Stimulated activated CD4-positive, alpha-beta T cell treated with anti-CD3 and anti-CD28 coated beads, Interleukin-15, amount 100 ng/mL, for 48 hours (primary cell): Measurements from ENCODE around the gene FSTL4.
A peak's percentile ranks its signal among the peaks of the same experiment; 100 is the strongest.

Experiments used
- DNase-seq, 2 donors: peaks; one replicate each; pipeline ENCODE4 v3.0.0-alpha.2; 2020; ENCODE audit warnings: low read depth in 2 of 2

Gene FSTL4

DNA sequence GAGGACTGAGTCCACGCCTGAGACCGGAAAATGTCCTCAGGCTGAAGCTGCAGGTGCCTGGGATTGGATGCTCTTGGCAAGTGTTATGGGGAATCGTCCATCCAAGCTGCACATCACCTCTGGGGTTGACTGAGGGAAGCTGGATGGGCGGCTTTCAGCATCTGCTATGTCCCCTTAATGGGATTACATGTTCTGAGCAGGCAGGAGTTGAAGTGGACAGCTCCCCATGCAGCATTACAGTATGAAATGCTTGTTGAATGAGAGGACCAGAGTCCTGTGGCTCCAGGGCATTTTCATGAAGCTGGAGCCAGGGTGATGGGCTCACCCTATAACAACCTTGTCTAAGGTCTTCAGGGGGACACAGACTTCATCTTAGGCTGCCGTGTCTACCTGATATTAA is 289.6 kb downstream of the FSTL4 start:
- DNase-seq: no peak

DNA sequence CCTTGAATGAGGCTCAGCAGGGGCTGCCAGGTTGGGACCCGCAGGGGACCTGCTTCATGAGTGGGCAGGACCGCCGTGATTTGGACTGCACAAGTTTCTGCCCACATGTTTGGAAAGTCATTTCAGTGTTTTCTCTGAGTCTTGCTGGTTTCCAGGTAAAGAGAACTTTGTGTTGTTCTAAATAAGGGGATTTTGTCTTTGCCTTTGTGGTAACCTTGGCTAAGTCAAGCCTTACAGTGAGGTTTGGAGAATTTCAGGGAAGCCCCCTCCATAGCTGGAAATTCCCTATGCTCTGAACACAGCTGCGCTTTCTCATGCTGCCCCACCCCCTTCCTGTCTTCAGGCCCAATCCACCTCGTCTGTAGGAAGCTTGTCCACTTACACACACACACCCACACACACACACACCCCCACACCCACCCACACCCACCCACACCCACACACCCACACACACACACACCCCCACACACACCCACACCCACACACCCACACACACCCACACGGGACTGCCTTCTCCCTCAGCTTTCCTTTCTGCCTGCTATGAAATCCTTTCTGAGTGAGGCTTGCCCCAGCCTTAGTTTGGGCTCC is 290.4 kb downstream of the FSTL4 start:
- DNase-seq: peak; percentile 17 to 33

DNA sequence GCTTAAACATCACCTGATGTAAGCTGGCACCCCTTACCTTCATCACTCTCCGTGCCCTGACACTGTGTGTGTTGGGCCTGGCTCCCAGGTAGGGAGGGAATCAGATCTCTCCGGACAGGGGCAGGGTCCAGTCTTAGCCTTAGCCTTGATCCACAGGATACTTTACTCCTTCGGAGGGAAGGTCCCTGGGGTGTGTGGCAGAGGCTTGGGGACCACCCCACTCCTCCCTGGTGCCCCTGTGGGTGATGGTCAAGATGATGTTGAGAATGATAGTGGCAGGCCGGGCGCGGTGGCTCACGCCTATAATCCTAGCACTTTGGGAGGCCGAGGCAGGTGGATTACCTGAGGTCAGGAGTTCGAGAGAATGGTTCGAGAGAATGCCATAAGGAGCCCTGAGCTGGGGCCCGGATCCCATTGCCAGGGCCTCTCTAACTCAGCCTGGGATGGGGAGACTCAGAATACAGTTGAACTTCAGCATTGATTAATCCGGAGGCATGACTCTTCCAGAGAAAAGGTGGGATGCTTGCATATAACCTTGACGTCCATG is 291.0 kb downstream of the FSTL4 start:
- DNase-seq: no peak

DNA sequence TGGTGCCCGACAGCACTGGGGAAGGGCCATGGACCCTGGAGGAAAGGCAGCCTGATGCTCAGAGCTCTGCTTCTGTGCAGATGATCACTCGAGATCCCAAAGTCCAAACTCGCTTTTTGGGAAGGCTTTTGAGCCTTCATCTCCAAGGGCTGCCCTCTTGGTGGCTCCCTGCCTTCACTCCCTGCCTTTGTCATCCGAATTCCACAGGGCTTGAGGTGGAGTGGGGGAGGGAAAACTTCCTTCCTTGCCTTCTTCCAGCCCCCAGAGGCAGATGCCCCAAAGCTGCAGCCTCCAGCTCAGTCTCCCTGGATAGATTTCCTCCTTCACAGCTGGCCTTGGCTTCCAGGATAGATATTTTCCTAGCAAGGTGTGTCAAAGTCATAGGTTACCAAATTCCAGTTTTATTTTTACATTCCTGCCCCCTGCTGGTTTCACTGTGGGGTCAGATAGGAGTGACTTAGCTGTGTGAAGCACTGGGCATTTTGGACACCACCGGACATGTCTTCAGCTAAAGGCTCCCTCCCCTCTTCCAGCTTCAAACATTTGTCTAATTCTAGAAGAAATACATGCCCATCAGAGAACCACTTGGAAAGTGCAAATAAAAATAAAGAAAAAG is 292.3 kb downstream of the FSTL4 start:
- DNase-seq: no peak

DNA sequence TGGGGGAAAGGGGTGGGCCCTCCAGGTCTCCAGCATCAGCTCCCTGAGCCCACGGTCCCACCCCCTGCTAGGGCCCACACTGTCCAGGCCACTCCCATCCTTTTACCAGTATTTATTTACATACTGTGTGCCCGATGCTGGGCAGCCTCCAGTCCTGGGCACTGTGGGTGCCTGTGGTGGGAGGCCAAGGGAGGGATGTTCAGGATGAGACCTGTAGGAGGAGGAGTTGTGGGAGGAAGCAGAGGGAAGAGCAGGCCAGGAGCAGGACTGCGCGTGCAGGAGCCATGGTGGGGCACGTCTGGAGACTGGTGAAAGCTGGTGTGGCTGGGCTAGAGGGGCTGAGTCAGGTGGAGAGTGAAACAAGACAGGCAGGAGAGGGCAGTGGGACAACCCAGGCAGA is 293.1 kb downstream of the FSTL4 start:
- DNase-seq: no peak

DNA sequence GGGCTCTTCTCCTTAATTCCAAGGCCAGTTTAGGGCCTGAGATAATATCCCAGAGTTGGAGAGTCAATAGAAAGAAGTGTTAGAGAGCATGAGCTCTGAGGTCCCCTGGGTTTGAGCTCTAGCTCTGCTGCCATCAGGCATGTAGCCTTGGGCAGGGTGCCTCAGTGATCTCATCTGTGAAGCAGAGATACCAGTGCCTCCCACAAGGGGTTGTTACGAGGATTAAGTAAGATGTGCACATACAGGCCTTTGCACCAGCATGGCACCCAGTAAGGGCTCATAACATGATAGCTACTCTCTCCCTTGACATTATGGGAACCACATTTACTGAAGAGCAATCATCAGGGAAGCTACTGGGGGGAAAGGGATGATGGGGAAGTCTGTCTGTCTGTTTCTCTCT is 294.8 kb downstream of the FSTL4 start:
- no peak for DNase-seq

DNA sequence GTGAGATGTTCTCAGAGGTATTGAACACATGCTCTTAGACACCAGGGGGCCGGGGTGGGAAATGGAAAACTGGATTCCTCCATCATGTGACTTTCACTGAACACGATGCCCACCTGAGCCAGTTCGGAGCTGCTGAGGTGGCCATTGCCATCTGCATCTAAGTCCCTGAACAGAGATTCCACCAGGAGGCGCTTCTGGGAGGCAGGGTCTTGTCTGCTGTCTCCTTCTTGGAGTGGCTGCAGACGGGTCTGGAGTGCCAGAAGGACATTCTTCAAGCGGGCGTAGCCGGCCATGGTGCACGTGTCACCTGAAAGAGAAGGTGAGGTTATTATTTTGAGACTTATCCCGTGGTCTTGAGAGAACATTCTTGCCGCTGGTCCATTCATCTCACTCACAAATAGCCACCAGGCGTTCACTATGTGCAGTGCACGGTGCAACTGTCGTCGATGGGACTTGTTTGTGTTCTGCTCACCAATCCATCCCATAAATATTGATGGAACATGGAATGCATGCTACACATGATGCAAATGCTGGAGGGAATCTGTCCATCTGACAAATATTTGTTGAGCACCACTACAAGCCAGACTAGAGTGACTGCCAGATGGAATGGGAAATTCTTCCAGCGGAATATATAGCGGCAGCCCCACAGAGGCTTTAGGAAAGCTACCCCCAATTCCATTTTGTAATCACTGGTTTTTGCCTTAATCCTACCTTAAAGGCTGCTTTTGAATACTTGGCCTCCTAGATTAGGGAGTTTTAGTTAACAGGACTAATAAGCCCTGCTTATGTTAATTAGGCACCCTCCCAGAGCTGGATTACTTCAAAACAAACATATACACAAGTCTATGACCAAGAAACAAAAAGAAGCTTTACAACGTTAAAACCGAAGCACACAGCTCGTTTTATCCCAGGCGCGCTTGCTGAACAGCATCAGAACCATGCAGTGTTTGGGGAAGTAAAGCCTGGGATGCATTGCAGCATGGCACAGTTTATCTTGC is 295.7 kb downstream of the FSTL4 start:
- no peak for DNase-seq

DNA sequence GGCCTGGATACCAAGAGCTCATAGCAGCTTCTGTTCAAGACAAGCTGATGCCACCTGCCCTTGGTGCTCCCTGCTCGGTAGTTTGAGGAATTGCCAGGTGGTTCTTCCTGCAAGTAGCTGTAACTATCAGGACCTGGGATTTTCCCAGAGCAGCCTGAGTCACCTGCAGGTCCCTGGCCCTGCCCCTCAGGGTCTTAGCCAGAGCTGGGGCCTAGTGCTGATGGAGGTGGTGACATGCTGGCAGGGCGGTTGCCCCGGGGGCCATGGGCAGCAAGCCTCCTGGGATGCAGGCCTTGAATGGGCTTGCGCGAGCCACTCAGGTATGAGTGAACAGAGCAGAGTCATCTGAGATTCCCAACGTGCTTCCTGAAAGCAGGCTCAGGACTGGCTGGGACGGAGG is 298.3 kb downstream of the FSTL4 start:
- DNase-seq: no peak

DNA sequence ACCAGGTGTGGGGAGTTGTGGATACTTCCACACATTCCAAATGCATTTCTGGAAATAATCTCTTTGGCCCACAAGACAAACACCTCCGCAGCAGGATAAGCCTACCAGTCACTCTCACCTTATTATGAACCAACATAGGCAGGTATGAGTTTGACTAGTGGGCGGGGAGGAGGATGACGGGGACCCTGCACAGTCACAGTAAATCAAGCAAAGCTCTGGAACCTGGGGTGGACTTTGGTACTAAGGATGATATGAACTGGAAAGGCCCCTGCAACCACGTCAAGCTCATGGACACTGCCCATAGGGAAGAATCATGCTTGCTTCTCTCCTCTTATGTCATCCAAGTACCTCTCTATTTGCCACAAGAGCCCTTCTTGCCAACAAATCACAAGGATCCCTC is 301.2 kb downstream of the FSTL4 start:
- no peak for DNase-seq

DNA sequence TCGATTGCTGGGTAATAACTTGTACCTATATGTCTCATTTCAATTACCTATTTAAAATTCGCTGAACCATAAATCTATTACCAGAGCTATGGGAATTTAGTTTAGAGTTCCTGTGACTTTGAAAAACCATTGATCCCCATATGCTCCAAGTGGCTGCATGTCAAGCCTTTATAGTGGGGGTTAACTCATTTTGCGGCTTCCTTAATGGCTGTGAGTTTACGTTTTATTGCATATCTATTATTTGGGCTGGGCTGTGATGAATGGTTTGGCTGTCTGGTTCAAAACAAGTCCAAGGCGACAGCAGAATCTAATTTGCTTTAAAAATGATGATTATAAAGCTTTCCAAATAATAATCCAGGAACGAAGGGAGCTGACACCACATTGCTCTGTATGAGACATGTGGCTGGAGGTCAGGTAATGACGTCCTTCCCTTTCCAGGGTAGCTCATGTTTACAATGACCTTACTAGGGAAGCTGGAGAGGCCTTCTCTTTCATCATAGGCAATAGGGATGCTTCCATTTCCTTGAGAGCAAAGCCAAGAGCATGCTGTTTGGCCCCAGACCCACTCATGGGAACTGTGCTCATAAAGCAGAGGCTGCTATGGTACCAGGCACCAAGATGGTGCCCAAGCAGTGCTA is 302.2 kb downstream of the FSTL4 start:
- no peak for DNase-seq

DNA sequence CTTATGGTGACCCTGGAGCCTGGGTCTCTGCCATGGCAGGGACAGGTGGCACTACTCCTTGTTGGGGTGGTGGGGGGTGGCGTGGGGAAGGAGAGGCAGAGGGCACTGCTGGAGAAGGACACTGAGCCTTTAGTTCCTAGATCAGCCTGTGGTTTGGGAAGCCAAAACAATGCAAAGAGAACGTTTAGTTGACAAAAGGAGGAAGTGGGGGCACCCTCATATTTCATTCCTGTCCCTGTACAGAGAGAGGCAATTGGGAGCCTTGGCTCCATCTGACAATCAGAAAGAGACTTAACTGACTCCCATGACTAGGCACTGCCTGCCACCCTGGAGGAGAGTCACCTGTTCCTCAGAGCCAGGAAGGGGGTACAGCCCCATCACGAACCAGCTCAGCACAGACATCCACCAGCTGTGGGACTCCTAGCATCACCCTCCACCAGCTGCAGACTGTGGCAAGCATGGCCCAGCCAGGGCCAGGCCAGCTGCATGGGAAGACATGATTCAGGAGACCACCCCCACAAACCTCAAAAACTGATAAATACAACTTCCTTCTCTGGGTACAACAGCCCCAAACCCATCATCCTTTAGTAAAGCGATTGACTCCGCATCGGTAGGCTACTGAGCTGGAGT is 303.1 kb downstream of the FSTL4 start:
- DNase-seq: no peak

DNA sequence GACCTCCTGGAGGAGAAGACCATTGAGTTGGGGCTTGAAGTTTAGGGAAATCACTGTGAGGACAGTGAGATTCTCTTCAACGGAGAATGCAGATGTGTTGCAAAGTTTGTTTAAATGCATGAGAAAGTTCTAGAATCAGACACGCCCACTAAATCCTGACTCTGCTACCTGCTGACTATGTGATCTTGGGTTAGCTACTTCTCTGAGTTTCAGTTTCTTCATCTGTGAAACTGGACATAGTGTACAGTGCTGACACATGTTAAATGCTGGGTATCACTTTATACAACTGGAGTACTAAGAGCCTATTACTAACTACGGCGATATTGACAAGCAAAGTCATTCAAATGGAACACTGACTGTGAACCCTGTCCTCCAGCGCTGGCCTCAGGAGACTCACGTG is 305.1 kb downstream of the FSTL4 start:
- DNase-seq: no peak

DNA sequence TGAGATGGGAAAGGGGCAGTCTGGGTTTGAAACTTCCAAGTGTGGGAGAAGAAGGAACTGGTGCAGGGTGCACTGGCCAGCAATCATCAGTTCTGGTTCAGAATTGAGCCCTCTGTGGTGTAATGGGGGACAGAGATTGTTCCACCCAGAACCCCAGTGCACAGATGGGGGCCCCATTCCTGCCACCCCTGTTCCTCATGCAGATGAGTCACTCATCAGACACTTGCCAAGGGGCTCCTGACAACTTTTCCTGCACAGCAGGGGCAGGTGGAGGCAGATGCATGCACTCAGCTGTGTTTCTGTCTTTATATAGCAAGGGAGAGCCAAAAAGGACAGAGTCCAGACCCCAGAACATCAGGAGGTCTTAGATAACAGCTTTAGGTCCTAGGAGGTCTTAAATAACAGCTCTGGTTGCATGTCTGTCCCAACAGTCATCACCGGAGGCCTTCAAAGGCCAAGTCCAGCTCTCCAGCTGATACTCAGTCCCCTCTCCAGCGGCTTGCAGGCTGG is 307.6 kb downstream of the FSTL4 start:
- DNase-seq: no peak

DNA sequence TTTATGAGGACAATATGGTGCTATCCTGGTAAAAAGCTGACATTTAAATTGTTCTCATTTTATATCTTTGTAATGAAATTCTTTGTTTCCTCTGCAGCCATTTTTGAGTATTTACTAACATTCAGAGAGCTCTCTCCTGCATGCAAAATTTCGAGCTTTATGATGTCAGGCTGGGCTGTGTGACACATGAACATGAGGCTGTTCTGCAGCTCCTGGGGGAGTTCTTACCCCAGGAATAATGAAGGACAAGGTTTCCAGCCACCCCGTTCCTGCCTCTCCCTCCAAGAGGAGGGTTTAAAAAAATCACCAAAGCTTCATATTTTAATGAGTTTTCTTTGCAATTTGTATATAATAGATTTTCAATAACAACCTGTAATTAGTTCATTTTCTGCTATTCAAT is 308.2 kb downstream of the FSTL4 start:
- no peak for DNase-seq

DNA sequence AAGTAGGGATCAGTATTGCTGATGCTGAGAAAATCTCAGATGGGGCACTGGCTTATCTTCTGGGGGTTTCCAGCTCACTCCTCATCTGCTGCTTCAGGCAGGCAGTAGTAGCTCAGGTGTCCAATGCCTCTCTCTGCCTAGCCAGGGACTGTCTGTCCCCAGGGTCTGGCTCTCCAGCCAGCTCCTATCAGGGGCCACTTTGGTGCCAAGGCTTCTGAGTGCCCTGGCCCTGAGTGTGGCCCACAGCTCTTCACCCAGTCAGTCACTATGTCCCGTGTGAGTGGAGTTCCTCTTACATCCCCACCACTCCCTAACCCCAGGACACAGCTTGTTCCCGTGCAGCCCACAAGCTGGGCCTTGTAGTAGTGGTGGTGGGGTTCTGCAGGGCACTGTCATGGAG is 309.0 kb downstream of the FSTL4 start:
- no peak for DNase-seq

DNA sequence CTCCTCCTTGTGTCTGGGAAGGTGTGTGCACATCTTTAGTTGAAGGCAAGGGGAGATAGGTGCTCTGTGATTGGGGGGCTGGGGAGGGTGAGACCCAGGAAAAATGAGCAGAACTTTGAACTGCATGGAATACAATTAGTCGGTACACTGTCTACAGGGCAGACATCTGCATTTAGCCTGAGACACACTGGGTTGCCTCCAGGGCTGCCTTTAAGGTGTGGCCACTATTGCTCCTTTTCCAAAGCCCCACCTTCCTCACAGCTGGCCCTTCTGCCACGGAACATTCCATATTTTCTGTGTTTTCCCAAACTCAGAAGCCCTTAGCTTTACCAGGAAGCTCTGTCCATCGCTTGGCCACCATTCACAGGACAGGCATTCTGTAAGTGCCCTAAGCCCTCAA is 312.6 kb downstream of the FSTL4 start:
- DNase-seq: no peak

DNA sequence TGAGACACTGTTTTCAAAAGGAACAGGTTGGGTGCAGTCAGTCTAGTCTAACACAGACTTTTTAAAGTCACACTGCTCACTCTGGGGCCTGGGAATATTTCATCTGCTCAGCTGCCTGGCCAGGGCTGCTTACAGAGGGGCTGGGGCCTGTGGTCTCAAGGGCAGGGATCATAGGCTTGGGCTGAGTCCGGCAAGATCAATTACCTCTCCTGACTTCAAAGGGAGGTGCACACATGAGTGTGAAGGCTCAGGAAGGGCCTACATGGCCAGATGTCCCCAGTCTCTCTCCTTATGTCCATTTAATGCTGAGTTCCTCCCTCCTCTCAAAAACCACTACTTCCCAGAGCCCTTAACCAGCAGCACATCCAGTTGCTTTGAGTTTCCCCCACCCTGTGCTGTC is 313.3 kb downstream of the FSTL4 start:
- no peak for DNase-seq

DNA sequence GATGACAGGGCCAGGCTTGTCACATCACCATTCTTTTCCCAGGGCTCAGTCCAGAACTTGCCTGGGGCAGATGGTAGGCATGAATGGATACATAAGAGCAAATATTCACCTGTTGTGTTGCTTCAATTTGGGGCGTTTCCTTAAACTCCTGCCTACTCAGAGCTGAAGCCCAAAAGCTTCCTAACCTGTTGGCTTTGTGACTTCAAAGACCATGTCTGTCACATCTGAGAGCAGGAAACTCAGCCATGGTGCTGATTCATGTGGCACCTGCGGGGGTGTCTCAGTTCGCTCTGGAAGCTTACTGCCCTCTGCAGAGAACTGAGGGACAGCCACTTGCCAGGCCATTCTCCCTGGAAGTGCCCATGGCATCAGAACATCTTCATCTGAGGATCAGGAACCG is 313.9 kb downstream of the FSTL4 start:
- peak; percentile 15 to 16 for DNase-seq

DNA sequence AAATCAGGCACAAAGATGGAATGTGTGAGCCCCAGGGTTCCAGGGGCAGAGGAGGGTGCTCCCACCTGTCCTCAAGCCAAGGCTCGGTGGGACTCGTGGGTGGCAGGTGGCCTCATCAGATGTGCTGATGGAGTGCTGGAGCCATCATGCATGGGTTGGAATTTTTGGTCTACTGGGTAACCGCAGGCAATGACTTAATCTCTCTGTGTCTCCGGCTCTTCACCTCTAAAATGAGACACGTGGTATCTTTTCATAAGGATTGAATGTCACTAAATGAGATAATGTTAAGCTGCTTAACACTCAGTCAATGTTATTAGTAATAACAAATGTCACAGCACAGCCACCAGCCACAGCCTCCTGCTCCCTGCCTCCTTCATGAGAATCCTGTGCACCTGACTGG is 315.0 kb downstream of the FSTL4 start:
- DNase-seq: no peak

DNA sequence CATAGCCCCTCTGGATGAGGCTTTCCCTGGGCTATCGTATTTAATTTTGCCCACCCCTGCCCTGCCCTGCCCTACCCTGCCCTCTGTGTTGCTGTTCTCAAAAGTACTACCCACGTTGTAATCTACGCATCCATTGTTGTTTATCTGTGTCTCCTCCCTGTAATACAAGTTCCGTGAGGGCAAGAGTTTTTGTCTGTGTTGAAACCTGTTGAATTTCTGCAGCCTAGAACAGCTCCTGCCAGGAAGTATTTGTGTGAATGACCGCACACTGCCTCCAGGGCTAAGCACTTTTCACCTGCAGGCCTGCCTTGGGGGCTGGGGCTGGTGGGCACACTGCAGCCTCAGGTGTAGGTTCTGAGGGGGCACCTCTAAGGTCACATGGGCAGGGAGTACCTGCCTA is 315.7 kb downstream of the FSTL4 start:
- no peak for DNase-seq

DNA sequence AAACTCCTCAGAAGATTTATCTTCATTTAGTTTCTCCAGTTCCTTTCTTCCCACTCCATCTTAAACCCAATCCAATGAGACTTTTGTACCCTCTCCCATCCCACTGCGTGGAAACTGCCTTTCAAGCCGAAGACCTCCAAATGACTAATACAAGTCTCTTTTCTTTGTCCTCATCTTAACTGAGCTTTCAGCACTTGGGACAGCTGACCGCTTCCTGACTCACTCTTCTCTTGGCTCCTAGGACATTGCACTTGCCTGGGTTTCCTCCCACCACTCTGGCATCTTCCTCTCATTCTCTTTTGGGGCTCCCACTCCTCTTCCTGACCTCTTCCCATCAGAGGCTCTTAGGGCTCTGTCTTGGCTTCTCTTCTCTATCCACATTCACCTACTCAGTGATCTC is 316.8 kb downstream of the FSTL4 start:
- DNase-seq: no peak
